Measurements from ENCODE around the gene FAM107B.

FAM107B gene

GRCh38 chr10:14532473-14533251 is 242.0 kb downstream of the FAM107B start:
- TF ChIP-seq, protein P1, sequence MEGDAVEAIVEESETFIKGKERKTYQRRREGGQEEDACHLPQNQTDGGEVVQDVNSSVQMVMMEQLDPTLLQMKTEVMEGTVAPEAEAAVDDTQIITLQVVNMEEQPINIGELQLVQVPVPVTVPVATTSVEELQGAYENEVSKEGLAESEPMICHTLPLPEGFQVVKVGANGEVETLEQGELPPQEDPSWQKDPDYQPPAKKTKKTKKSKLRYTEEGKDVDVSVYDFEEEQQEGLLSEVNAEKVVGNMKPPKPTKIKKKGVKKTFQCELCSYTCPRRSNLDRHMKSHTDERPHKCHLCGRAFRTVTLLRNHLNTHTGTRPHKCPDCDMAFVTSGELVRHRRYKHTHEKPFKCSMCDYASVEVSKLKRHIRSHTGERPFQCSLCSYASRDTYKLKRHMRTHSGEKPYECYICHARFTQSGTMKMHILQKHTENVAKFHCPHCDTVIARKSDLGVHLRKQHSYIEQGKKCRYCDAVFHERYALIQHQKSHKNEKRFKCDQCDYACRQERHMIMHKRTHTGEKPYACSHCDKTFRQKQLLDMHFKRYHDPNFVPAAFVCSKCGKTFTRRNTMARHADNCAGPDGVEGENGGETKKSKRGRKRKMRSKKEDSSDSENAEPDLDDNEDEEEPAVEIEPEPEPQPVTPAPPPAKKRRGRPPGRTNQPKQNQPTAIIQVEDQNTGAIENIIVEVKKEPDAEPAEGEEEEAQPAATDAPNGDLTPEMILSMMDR (conservative IDR thresholded peaks at IDR 0.05) = no peak

GRCh38 chr10:14531974-14532373 is 242.7 kb downstream of the FAM107B start:
- TF ChIP-seq, protein P1 (conservative IDR thresholded peaks at IDR 0.05) = no peak

More at GRCh38 chr10:14532473-14533251, 242.0 kb downstream of the FAM107B start:
- H3K27ac ChIP-seq = peak overlapping the region; percentile 76; the same call in 1 of the 2 replicates

GRCh38 chr10:14530465-14530864 is 244.2 kb downstream of the FAM107B start:
- peak overlapping the region; percentile 76 for H3K27ac ChIP-seq
- TF ChIP-seq, protein P1 (conservative IDR thresholded peaks at IDR 0.05) = no peak

More at GRCh38 chr10:14531974-14532373, 242.7 kb downstream of the FAM107B start:
- peak overlapping the region; percentile 76 for H3K27ac ChIP-seq

DNA sequence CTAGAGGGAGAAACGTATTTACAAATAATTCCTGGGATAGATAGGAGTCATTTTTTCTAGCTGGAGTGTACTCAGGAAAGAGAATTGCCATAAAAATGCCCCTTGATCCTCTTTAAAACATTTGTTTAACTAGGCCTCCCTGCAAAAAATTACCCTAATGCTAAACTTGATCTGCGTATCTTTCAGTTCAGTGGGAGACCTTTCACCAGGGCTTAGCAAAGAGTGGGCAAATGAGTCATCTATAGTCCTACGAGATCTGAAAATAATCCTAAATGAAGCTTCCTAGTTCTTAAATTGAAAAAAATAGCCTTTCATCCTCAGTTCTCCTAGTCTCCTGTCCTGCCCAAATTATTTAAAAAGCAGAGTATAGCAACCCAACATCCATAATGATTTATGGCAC is 245.3 kb downstream of the FAM107B start:
- TF ChIP-seq, protein P1 (conservative IDR thresholded peaks at IDR 0.05) = no peak
- H3K27ac ChIP-seq = peak overlapping the region; percentile 76

- TF ChIP-seq, protein P1 (conservative IDR thresholded peaks at IDR 0.05) = no peak
- H3K27ac ChIP-seq = peak overlapping the region; percentile 76
Measured at GRCh38 chr10:14528450-14528849, 246.2 kb downstream of the FAM107B start.

GRCh38 chr10:14527915-14528314 is 246.8 kb downstream of the FAM107B start:
- TF ChIP-seq, protein P1 (conservative IDR thresholded peaks at IDR 0.05) = no peak

GRCh38 chr10:14527134-14527844 is 247.4 kb downstream of the FAM107B start:
- H3K27ac ChIP-seq = peak overlapping the region; percentile 76
- TF ChIP-seq, protein P1 (conservative IDR thresholded peaks at IDR 0.05) = no peak

More at GRCh38 chr10:14527915-14528314, 246.8 kb downstream of the FAM107B start:
- H3K27ac ChIP-seq = peak overlapping the region; percentile 76

Measured in VCaP (cell line).